SU-DHL-6 (cell line): ENCODE measurements around the gene GPT2.
A peak's percentile ranks its signal among the peaks of the same experiment; 100 is the strongest.

Experiments used
- H2AFZ ChIP-seq: fragments of 200-600 bp; sonication (generic); 2 replicates; pipeline ENCODE4 v1.6.1; 2014; ENCODE audit warnings: low read depth, mild to moderate bottlenecking, moderate library complexity, mixed read lengths, antibody characterized with exemption, low read length; ENCODE audit not compliant: severe bottlenecking
- H3F3A ChIP-seq: fragments of 200-600 bp; shearing (Covaris generic); 2 replicates; pipeline ENCODE4 v1.6.0; 2016; ENCODE audit warnings: antibody characterized with exemption, mild to moderate bottlenecking; ENCODE audit not compliant: insufficient read depth
- H3K27ac ChIP-seq: fragments of 200-600 bp; sonication (generic); 2 replicates; pipeline ENCODE4 v1.5.1; 2016; ENCODE audit warnings: low read depth, mild to moderate bottlenecking, low read length, moderate library complexity, mixed read lengths
- H3K27me3 ChIP-seq: fragments of 200-600 bp; sonication (generic), shearing (Covaris generic); 2 replicates; pipeline ENCODE4 v1.6.0; 2014; ENCODE audit warnings: mild to moderate bottlenecking, low read length
- H3K36me3 ChIP-seq: fragments of 200-600 bp; sonication (generic); 2 replicates; pipeline ENCODE4 v1.6.1; 2014; ENCODE audit warnings: mild to moderate bottlenecking, low read length, mixed read lengths
- H3K4me2 ChIP-seq: fragments of 300-600, 200-600 bp; shearing (Covaris generic), sonication (generic); 2 replicates; pipeline ENCODE4 v1.6.0; 2014; ENCODE audit warnings: low read length, low read depth, mild to moderate bottlenecking; ENCODE audit not compliant: poor library complexity, severe bottlenecking
- H3K4me3 ChIP-seq: fragments of 200-600 bp; sonication (generic); 2 replicates; pipeline ENCODE4 v1.5.1; 2014; ENCODE audit warnings: antibody characterized with exemption, low read length, mild to moderate bottlenecking, mixed read lengths; ENCODE audit not compliant: insufficient read depth, poor library complexity, severe bottlenecking
- H3K79me2 ChIP-seq: fragments of 200-600 bp; sonication (generic); 2 replicates; pipeline ENCODE4 v1.6.1; 2014; ENCODE audit warnings: mild to moderate bottlenecking, low read length, moderate library complexity; ENCODE audit not compliant: insufficient read depth
- H3K9ac ChIP-seq: fragments of 200-600 bp; sonication (generic); 2 replicates; pipeline ENCODE4 v1.7.0; 2014; ENCODE audit warnings: mild to moderate bottlenecking, low read length
- H3K9me2 ChIP-seq: fragments of 200-600 bp; sonication (generic); replicated peaks from 2 replicates; pipeline ENCODE4 v1.6.1; 2014; ENCODE audit warnings: low read length; ENCODE audit not compliant: insufficient read depth
- H3K9me3 ChIP-seq: fragments of 200-600 bp; sonication (generic); 2 replicates; pipeline ENCODE4 v1.6.1; 2014; ENCODE audit warnings: low read length, mixed read lengths; ENCODE audit not compliant: insufficient read depth
- H4K20me1 ChIP-seq: fragments of 200-600 bp; sonication (generic); 2 replicates; pipeline ENCODE4 v1.6.1; 2014; ENCODE audit warnings: low read depth, mild to moderate bottlenecking, antibody characterized with exemption, low read length, moderate library complexity, mixed read lengths
- CTCF ChIP-seq: fragments of 200-600 bp; sonication (generic); IDR thresholded peaks from one replicate; pipeline ENCODE4 v1.5.1; 2017; ENCODE audit warnings: antibody characterized with exemption, mild to moderate bottlenecking, low read length, moderate library complexity; ENCODE audit not compliant: insufficient read depth, poor library complexity, severe bottlenecking
- EZH2phosphoT487 ChIP-seq: fragments of 200-600 bp; sonication (generic), shearing (Covaris generic); conservative IDR thresholded peaks from 2 replicates; pipeline ENCODE4 v1.6.1; 2018; ENCODE audit warnings: mild to moderate bottlenecking, antibody characterized with exemption, low read length, moderate library complexity, mixed read lengths

The GPT2 gene

DNA sequence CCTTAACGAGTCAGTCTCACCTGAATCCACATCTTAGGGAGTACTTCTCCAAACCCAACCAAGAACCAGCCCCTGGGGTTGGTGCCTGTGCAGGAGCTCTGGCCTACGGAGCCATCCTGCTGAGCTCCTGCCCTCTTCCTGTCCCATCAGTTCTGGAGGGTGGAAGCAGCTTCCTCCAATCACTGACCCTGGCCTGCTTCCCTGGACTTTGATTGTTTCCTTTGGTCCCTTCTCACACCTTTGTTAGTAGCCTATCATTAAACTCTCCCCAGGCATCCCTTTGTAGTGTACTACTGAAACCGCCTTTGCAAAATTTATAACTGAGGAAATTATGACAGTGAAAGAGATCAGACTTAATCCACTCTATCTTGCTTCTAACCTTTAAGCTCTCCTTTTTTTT lies 32.0 kb upstream of the GPT2 start:
- H3K4me2 ChIP-seq: no peak overlapping the region
- no peaks in the 10 kb centered on the region for H3K9me3 ChIP-seq
- H4K20me1 ChIP-seq: no peaks in the 10 kb centered on the region
- H3K4me3 ChIP-seq: no peak overlapping the region
- H3K36me3 ChIP-seq: no peaks in the 10 kb centered on the region
- no peak overlapping the region for H3K27ac ChIP-seq
- no peaks in the 10 kb centered on the region for H3K79me2 ChIP-seq
- H3K27me3 ChIP-seq: no peaks in the 10 kb centered on the region
- no peak overlapping the region for H2AFZ ChIP-seq
- no peak for TF ChIP-seq EZH2phosphoT487
- no peak for TF ChIP-seq CTCF
- H3K9ac ChIP-seq: no peak overlapping the region
- H3F3A ChIP-seq: no peaks in the 10 kb centered on the region
- no peaks in the 10 kb centered on the region for H3K9me2 ChIP-seq

GRCh38 chr16:46853713-46854443 lies 30.3 kb upstream of the GPT2 start:
- no peaks in the 10 kb centered on the region for H4K20me1 ChIP-seq
- H3K79me2 ChIP-seq: no peaks in the 10 kb centered on the region
- no peak overlapping the region for H2AFZ ChIP-seq
- H3F3A ChIP-seq: no peaks in the 10 kb centered on the region
- H3K4me3 ChIP-seq: no peak overlapping the region
- H3K9me2 ChIP-seq: no peaks in the 10 kb centered on the region
- no peak overlapping the region for H3K27ac ChIP-seq
- H3K27me3 ChIP-seq: no peaks in the 10 kb centered on the region
- no peaks in the 10 kb centered on the region for H3K36me3 ChIP-seq
- TF ChIP-seq EZH2phosphoT487 (no peak), CTCF (peak; percentile 60)
- no peak overlapping the region for H3K9ac ChIP-seq
- H3K9me3 ChIP-seq: no peaks in the 10 kb centered on the region
- no peak overlapping the region for H3K4me2 ChIP-seq

- Histone ChIP-seq H2AFZ (no peak overlapping the region), H3K9ac (no peak overlapping the region), H3K79me2 (no peaks in the 10 kb centered on the region), H3K27me3 (no peaks in the 10 kb centered on the region), H3K36me3 (no peaks in the 10 kb centered on the region), H3K4me2 (no peak overlapping the region), H3K9me2 (no peaks in the 10 kb centered on the region), H3K27ac (no peak overlapping the region), H3F3A (no peaks in the 10 kb centered on the region), H4K20me1 (no peaks in the 10 kb centered on the region), H3K9me3 (no peaks in the 10 kb centered on the region), H3K4me3 (no peak overlapping the region)
- TF ChIP-seq EZH2phosphoT487: no peak
- TF ChIP-seq CTCF: no peak
These were observed 29.3 kb upstream of the GPT2 start for GRCh38 chr16:46854846-46855245.
